Activated CD4-positive, alpha-beta T cell treated with anti-CD3 and anti-CD28 coated beads for 48 hours (primary cell): Measurements from ENCODE around the gene ODF2.
"Not testable (repeated sequence)": the region's sequence is repeated elsewhere in the genome, so short reads cannot be mapped to it uniquely, and the experiment has no call there.

Experiments
- DNase-seq: peaks from one replicate; pipeline ENCODE4 v3.0.0-alpha.2; 2020

ODF2 gene

GRCh38 chr9:128485414-128485855, 29.6 kb downstream of the ODF2 start:
- DNase-seq, result no peak

- no peak for DNase-seq
Measured at GRCh38 chr9:128486201-128486600, 30.4 kb downstream of the ODF2 start.

GRCh38 chr9:128493424-128493823, 37.6 kb downstream of the ODF2 start:
- DNase-seq, result no peak

- peak; percentile 11 for DNase-seq
Measured at GRCh38 chr9:128494108-128494745, 38.4 kb downstream of the ODF2 start.

- no peak for DNase-seq
Measured at GRCh38 chr9:128494746-128495129, 38.9 kb downstream of the ODF2 start.

GRCh38 chr9:128495296-128495695, 39.5 kb downstream of the ODF2 start:
- no peak for DNase-seq

GRCh38 chr9:128495804-128496417, 40.1 kb downstream of the ODF2 start:
- DNase-seq, result no peak

- DNase-seq, result no peak
Measured at GRCh38 chr9:128497824-128498610, 42.2 kb downstream of the ODF2 start.

GRCh38 chr9:128498911-128499310, 43.1 kb downstream of the ODF2 start:
- no peak for DNase-seq

- DNase-seq, result no peak
Measured at GRCh38 chr9:128499920-128500319, 44.1 kb downstream of the ODF2 start.

- not testable (repeated sequence) for DNase-seq
Measured at GRCh38 chr9:128503415-128503825, 47.6 kb downstream of the ODF2 start.

GRCh38 chr9:128503870-128504269, 48.1 kb downstream of the ODF2 start:
- DNase-seq, result no peak

- peak; percentile 98 for DNase-seq
Measured at GRCh38 chr9:128504485-128505413, 48.9 kb downstream of the ODF2 start, which contains the start of gene GLE1. GLE1 (plus strand) TSS chr9:128504719; CDS start chr9:128504806, 87 bp downstream.

- no peak for DNase-seq
Measured at GRCh38 chr9:128505414-128505765, 49.6 kb downstream of the ODF2 start.

GRCh38 chr9:128505906-128506305, 50.1 kb downstream of the ODF2 start:
- not testable (repeated sequence) for DNase-seq

- DNase-seq, result no peak
Measured at GRCh38 chr9:128512820-128513219, 57.0 kb downstream of the ODF2 start.

- DNase-seq, result no peak
Measured at GRCh38 chr9:128521956-128522355, 66.2 kb downstream of the ODF2 start.

GRCh38 chr9:128523199-128523925, 67.6 kb downstream of the ODF2 start:
- no peak for DNase-seq

- DNase-seq, result no peak
Measured at GRCh38 chr9:128526720-128527119, 70.9 kb downstream of the ODF2 start.

GRCh38 chr9:128528445-128529160, 72.8 kb downstream of the ODF2 start:
- no peak for DNase-seq

- no peak for DNase-seq
Measured at GRCh38 chr9:128529191-128529590, 73.4 kb downstream of the ODF2 start.
